Gastrocnemius medialis (tissue), 4 donors: ENCODE data around the gene SH2B3. TPM values are rescaled to one million over a fixed set of nuclear protein-coding genes. Genes with fewer than 3 reads are reported as not detected.

Experiments
- ATAC-seq, 2 donors: fragments of 150-250 bp; one replicate each; pipeline ENCODE4 v1.9.1; 2016
- DNase-seq, 2 donors: peaks; one replicate each; pipeline ENCODE4 v3.0.0-alpha.2; 2019
- H3K27ac ChIP-seq, 4 donors: fragments of 200-600 bp; sonication (generic); 1 replicate in 1 of 4; 2 replicates in 3 of 4; pipeline ENCODE4 v1.5.1; 2016 to 2018; ENCODE audit warnings: mild to moderate bottlenecking in 2 of 4, moderate library complexity in 1 of 4
- H3K27me3 ChIP-seq, 3 donors: fragments of 200-600 bp; sonication (generic) in 2 of 3; 1 replicate in 1 of 3; 2 replicates in 2 of 3; pipeline versions ENCODE4 v1.5.1 to v1.6.0; 2016 to 2019; ENCODE audit warnings: mild to moderate bottlenecking in 1 of 3, moderate library complexity in 1 of 3
- H3K36me3 ChIP-seq, 2 donors: fragments of 200-600 bp; sonication (generic) in 1 of 2; one replicate each; pipeline ENCODE4 v1.5.1; 2017 to 2018
- H3K4me1 ChIP-seq, 2 donors: fragments of 200-600 bp; sonication (generic) in 1 of 2; one replicate each; pipeline ENCODE4 v1.5.1; 2016 to 2017; ENCODE audit warnings: mild to moderate bottlenecking in 2 of 2
- H3K4me3 ChIP-seq, 4 donors: fragments of 200-600 bp; sonication (generic) in 3 of 4; 1 replicate in 1 of 4; 2 replicates in 3 of 4; pipeline ENCODE4 v1.5.1; 2016 to 2019; ENCODE audit warnings: mild to moderate bottlenecking in 2 of 4
- H3K9me3 ChIP-seq, 3 donors: fragments of 200-600 bp; sonication (generic) in 2 of 3; 1 replicate in 1 of 3; 2 replicates in 2 of 3; pipeline ENCODE4 v1.5.1; 2016 to 2019
- CTCF ChIP-seq, 5 experiments: fragments of 450-650 bp in 3 of 5; fragments of 200-600 bp in 2 of 5; sonication (generic) in 2 of 5; IDR thresholded peaks in 4 of 5; conservative IDR thresholded peaks in 1 of 5; 1 replicate in 4 of 5; 2 replicates in 1 of 5; pipeline ENCODE4 v1.5.1; 2016 to 2019; ENCODE audit warnings: antibody characterized with exemption in 5 of 5, mild to moderate bottlenecking in 3 of 5, moderate library complexity in 3 of 5
- POLR2A ChIP-seq, 2 donors: fragments of 450-650 bp; IDR thresholded peaks; one replicate each; pipeline ENCODE4 v1.6.1; 2017; ENCODE audit warnings: antibody characterized with exemption in 2 of 2, mild to moderate bottlenecking in 2 of 2, moderate library complexity in 2 of 2
- in situ Hi-C, 4 donors: fragments of 200-750 bp; cut with MboI; loops; one replicate each; pipeline versions ENCODE4 v1.15.0 to v1.8.0; 2017; ENCODE audit warnings: low sequenced_read_pairs in 4 of 4
- intact Hi-C: fragments of 100-400 bp; cut with DNase I; formaldehyde crosslinking; loops from one replicate; pipeline ENCODE4 v1.15.1; 2023; ENCODE audit warnings: low total_unique reads
- total RNA-seq, 4 donors: library from RNA; depleted of rRNA; stranded (reverse); fragments of >200 nt; gene quantifications; one replicate each; pipeline versions ENCODE4 v1.1.0 to v1.2.3, GENCODE V29; 2016

The SH2B3 gene
- total RNA-seq, 4 donors from 2014 or later: 10.4 to 20.0 (median 15.5) TPM

- Histone ChIP-seq H3K36me3 (peaks cover 0 to 12% of the 10 kb centered on the region in 2 donors), H3K4me3 (no peak overlapping the region), H3K27ac (peak overlapping the region; percentile 69 to 87 (median 73)), H3K4me1 (peaks cover 67 to 74% of the 10 kb centered on the region in 2 donors), H3K9me3 (no peaks in the 10 kb centered on the region), H3K27me3 (no peaks in the 10 kb centered on the region)
- no peak for TF ChIP-seq POLR2A (IDR thresholded peaks at IDR 0.05)
- TF ChIP-seq CTCF (IDR thresholded peaks at IDR 0.05 in 4 of 5, conservative IDR thresholded peaks at IDR 0.05 in 1 of 5): no peak
- ATAC-seq (no peak), DNase-seq (peak in 1 of 2 donors; percentile 25)
- intact Hi-C loops (no loop called here), in situ Hi-C loops (loop anchor here in 1 of 4 donors (5.0 kb wide), 1 partner anchor 49 kb away; no protein-coding TSS in a partner anchor)
Observed at GRCh38 chr12:111445726-111446581, 40.2 kb downstream of the SH2B3 start.

GRCh38 chr12:111446631-111447570 is 41.2 kb downstream of the SH2B3 start:
- TF ChIP-seq CTCF (IDR thresholded peaks at IDR 0.05 in 4 of 5, conservative IDR thresholded peaks at IDR 0.05 in 1 of 5): no peak
- TF ChIP-seq POLR2A (IDR thresholded peaks at IDR 0.05): no peak
- ATAC-seq (no peak), DNase-seq (peak in 1 of 2 donors; percentile 9)
- H3K9me3 ChIP-seq: no peaks in the 10 kb centered on the region
- H3K36me3 ChIP-seq: peaks cover 0 to 12% of the 10 kb centered on the region in 2 donors
- no peaks in the 10 kb centered on the region for H3K27me3 ChIP-seq
- H3K4me3 ChIP-seq: no peak overlapping the region
- H3K4me1 ChIP-seq: peaks cover 75 to 77% of the 10 kb centered on the region in 2 donors
- intact Hi-C loops (no loop called here), in situ Hi-C loops (loop anchor here in 1 of 4 donors (5.0 kb wide), 1 partner anchor 50 kb away; no protein-coding TSS in a partner anchor)
- H3K27ac ChIP-seq: peak overlapping the region; percentile 69 to 87 (median 73)

GRCh38 chr12:111447571-111448265 is 42.0 kb downstream of the SH2B3 start:
- Histone ChIP-seq H3K36me3 (peaks cover 0 to 18% of the 10 kb centered on the region in 2 donors), H3K4me3 (no peak overlapping the region), H3K27ac (peak overlapping the region; percentile 73 to 87 (median 82)), H3K4me1 (peaks cover 72 to 75% of the 10 kb centered on the region in 2 donors), H3K27me3 (no peaks in the 10 kb centered on the region), H3K9me3 (no peaks in the 10 kb centered on the region)
- peak in 1 of 2 donors; percentile 20 for DNase-seq
- in situ Hi-C loops: loop anchor here in 1 of 4 donors (5.0 kb wide), 1 partner anchor 50 kb away; no protein-coding TSS in a partner anchor
- ATAC-seq: no peak
- no peak for TF ChIP-seq POLR2A (IDR thresholded peaks at IDR 0.05)
- TF ChIP-seq CTCF (IDR thresholded peaks at IDR 0.05 in 4 of 5, conservative IDR thresholded peaks at IDR 0.05 in 1 of 5): no peak
- intact Hi-C loops: no loop called here

- peaks cover 65 to 71% of the 10 kb centered on the region in 2 donors for H3K4me1 ChIP-seq
- H3K4me3 ChIP-seq: no peak overlapping the region
- peaks cover 0 to 22% of the 10 kb centered on the region in 2 donors for H3K36me3 ChIP-seq
- ATAC-seq (peak; percentile 9 to 15), DNase-seq (peak in 1 of 2 donors; percentile 18)
- TF ChIP-seq CTCF (IDR thresholded peaks at IDR 0.05 in 4 of 5, conservative IDR thresholded peaks at IDR 0.05 in 1 of 5): no peak
- TF ChIP-seq POLR2A (IDR thresholded peaks at IDR 0.05): no peak
- in situ Hi-C loops (loop anchor here in 1 of 4 donors (5.0 kb wide), 1 partner anchor 51 kb away; no protein-coding TSS in a partner anchor), intact Hi-C loops (no loop called here)
- no peaks in the 10 kb centered on the region for H3K27me3 ChIP-seq
- no peaks in the 10 kb centered on the region for H3K9me3 ChIP-seq
- H3K27ac ChIP-seq: peak overlapping the region; percentile 73 to 87 (median 82)
Observed at GRCh38 chr12:111448266-111448830, 42.6 kb downstream of the SH2B3 start.
